Measurements from ENCODE around the gene DPYD. TPM values are rescaled to one million over a fixed set of nuclear protein-coding genes. Genes with fewer than 3 reads are reported as not detected.

The DPYD gene
- total RNA-seq, 2 experiments from 2014 or later, result 62.9 to 63.5 TPM

DNA sequence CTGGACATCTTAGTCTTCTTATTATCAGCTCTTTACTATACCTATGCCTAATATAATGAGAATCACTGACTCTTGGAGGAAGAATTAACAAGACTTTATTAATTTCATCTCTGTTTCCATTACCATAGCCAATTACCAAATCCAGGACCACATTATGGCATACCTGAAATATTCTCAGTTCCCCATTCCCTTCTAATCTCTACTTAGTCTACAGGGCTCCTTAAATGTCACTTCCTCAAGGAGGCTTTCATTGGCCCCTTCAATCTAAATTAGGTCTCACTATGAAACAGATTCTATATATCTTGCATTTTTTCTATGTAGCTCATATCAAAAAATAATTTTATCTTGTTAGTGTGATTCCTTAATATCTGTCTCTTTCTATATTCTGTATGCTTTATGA is 828.0 kb downstream of the DPYD start:
- no peak for DNase-seq
- peaks cover 12% of the 10 kb centered on the region for H3K36me3 Mint-ChIP-seq (ENCODE audit: low read depth)
- H3K9me3 Mint-ChIP-seq, result no peaks in the 10 kb centered on the region
- no peak overlapping the region for H3K4me3 Mint-ChIP-seq
- CTCF ChIA-PET, result interaction anchor here (0.8 kb wide), 1 partner anchor 12 kb away, joined by 3 read pairs; no protein-coding TSS in a partner anchor
- no peaks in the 10 kb centered on the region for H3K4me1 Mint-ChIP-seq
- POLR2A ChIA-PET, result no interaction called here
- no peaks in the 10 kb centered on the region for H3K27me3 Mint-ChIP-seq
- H3K27ac Mint-ChIP-seq, result no peak overlapping the region

DNA sequence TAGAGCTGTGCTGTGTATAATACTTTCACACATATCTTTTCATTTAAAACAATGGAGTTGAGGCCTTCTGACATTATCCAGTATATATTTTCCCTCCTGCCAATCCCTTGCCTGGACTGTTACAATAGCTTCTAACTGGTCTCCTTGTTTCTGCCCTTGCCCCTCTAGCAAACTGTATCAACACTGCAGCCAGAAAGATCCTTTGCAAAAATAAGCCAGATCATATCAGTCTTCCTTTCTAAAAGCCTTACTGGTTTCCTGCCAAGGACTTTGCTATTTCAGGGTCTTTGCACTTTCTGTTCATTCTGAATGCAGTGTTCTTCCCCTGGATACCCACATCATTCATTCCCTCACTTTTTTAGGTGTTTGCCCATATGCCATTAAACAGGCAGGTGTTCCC is 829.2 kb downstream of the DPYD start:
- Mint-ChIP-seq H3K9me3 (no peaks in the 10 kb centered on the region), H3K4me3 (no peak overlapping the region), H3K27ac (no peak overlapping the region), H3K36me3 (ENCODE audit: low read depth) (peaks cover 2% of the 10 kb centered on the region), H3K4me1 (no peaks in the 10 kb centered on the region), H3K27me3 (no peaks in the 10 kb centered on the region)
- DNase-seq, result no peak
- CTCF ChIA-PET, result no interaction called here
- POLR2A ChIA-PET, result no interaction called here

DNA sequence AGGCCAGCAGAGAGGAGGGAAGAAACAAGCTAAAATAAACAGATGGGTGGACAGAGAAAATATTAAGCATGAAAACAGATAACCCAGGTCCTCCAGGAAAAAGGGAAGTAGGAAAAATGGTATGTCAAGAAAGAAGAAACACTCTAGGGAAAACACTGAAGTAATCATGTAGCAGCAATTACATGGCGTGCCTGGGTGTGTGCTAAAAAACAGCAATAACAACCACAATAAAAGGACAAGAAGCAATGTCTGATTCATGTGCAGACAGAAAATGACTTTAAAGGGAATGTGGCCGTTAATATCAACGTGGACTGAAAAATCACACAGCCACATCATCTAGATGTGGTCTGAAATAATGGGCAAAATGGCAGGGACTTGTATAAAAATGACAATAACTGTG is 829.6 kb downstream of the DPYD start:
- ChIA-PET CTCF (no interaction called here), POLR2A (no interaction called here)
- H3K36me3 Mint-ChIP-seq (ENCODE audit: low read depth), result no peaks in the 10 kb centered on the region

DNA sequence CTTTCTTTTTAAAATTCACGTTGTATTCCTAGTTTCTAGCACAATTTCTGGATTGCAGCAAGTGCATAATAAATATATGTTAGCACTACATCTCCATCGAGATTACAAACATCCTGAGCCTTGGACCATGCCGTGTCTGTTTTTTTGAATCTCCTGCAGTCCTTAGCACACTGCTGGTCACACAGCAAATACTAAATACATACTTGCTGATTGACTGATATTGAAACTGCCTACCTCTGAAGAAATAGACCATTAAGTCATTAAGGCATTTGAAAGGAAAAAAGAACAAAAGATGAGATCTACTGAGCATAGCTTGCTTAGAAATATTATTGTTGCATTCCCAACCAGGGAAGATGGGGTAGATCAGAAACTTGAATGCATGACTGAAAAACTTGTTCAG is 830.1 kb downstream of the DPYD start:
- H3K36me3 Mint-ChIP-seq (ENCODE audit: low read depth), result no peaks in the 10 kb centered on the region
- POLR2A ChIA-PET, result no interaction called here
- CTCF ChIA-PET, result interaction anchor here (0.6 kb wide), 1 partner anchor 10 kb away, joined by 3 read pairs; no protein-coding TSS in a partner anchor
- H3K4me1 Mint-ChIP-seq, result no peaks in the 10 kb centered on the region
- DNase-seq, result no peak
- no peak overlapping the region for H3K4me3 Mint-ChIP-seq
- no peak overlapping the region for H3K27ac Mint-ChIP-seq
- no peaks in the 10 kb centered on the region for H3K27me3 Mint-ChIP-seq
- no peaks in the 10 kb centered on the region for H3K9me3 Mint-ChIP-seq

More for the DNA sequence above, 829.6 kb downstream of the DPYD start:
- Mint-ChIP-seq H3K27me3 (no peaks in the 10 kb centered on the region), H3K9me3 (no peaks in the 10 kb centered on the region), H3K4me1 (no peaks in the 10 kb centered on the region), H3K27ac (no peak overlapping the region), H3K4me3 (no peak overlapping the region)
- DNase-seq, result no peak

DNA sequence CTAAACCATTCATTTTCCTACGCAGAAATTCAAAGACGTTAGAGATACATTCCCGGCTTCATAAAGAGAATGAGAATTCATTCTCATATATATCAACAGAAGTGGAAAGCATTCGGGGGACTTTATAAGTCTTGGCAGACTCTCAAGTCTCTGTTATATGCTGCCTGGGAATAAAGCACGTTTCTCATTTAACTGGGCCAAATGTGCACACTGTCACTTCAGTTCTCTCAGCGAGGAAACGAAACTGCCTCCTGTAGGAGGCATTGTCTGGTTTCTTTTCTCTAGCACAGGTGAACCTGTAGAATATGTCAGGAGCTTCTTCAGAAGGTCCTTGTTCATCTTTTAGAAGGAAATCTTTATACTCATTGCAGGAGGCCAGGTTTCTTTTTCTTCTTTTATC is 831.7 kb downstream of the DPYD start:
- Mint-ChIP-seq H3K4me3 (no peak overlapping the region), H3K27ac (no peak overlapping the region), H3K4me1 (no peaks in the 10 kb centered on the region), H3K9me3 (no peaks in the 10 kb centered on the region), H3K36me3 (ENCODE audit: low read depth) (no peaks in the 10 kb centered on the region), H3K27me3 (no peaks in the 10 kb centered on the region)
- no peak for DNase-seq
- ChIA-PET CTCF (no interaction called here), POLR2A (no interaction called here)

DNA sequence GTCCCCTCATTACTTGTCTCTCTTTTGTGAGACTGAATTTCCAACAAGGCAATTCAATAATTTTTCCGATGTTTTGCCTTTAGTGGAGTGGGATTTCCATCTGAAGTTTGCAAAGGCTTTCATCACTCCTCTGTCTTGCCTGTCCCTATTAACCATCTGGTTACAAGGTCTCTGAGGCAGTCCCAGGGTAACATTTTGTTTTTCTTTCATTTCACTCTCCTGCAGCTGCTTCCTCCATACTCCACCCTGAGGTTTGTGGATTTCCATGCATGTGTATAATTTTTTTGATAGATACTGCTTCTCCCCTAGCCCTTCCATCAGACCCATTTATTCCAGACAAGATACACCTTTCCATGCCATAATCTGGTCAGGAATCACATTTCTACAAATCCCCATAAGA is 832.4 kb downstream of the DPYD start:
- Mint-ChIP-seq H3K9me3 (no peaks in the 10 kb centered on the region), H3K36me3 (ENCODE audit: low read depth) (no peaks in the 10 kb centered on the region), H3K27ac (no peak overlapping the region), H3K4me3 (no peak overlapping the region), H3K27me3 (no peaks in the 10 kb centered on the region), H3K4me1 (no peaks in the 10 kb centered on the region)
- CTCF ChIA-PET, result interaction anchor here (1.6 kb wide), 1 partner anchor 23 kb away, joined by 3 read pairs; no protein-coding TSS in a partner anchor
- POLR2A ChIA-PET, result no interaction called here
- DNase-seq, result no peak

DNA sequence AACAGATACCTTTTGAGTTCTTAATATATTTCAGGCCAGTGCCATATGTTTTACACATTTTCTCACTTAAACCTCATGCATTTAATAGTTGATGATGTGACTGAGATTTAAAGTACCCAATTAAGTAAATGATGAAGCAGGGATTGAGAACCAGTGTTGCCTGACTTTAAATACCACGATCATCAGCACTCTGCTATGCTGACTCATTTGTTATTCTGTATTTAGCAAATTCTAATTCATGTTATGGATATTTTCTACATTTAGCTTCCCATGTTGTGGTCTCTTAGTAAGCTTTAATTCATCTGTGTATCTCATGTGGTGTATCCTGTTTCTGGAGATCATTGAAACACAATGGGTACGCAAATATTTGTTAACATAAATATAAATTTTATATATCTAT is 836.3 kb downstream of the DPYD start:
- no peaks in the 10 kb centered on the region for H3K36me3 Mint-ChIP-seq (ENCODE audit: low read depth)
- H3K9me3 Mint-ChIP-seq, result no peaks in the 10 kb centered on the region
- no peak for DNase-seq
- ChIA-PET CTCF (no interaction called here), POLR2A (no interaction called here)
- H3K4me1 Mint-ChIP-seq, result no peaks in the 10 kb centered on the region
- H3K27me3 Mint-ChIP-seq, result no peaks in the 10 kb centered on the region
- no peak overlapping the region for H3K4me3 Mint-ChIP-seq
- H3K27ac Mint-ChIP-seq, result no peak overlapping the region

DNA sequence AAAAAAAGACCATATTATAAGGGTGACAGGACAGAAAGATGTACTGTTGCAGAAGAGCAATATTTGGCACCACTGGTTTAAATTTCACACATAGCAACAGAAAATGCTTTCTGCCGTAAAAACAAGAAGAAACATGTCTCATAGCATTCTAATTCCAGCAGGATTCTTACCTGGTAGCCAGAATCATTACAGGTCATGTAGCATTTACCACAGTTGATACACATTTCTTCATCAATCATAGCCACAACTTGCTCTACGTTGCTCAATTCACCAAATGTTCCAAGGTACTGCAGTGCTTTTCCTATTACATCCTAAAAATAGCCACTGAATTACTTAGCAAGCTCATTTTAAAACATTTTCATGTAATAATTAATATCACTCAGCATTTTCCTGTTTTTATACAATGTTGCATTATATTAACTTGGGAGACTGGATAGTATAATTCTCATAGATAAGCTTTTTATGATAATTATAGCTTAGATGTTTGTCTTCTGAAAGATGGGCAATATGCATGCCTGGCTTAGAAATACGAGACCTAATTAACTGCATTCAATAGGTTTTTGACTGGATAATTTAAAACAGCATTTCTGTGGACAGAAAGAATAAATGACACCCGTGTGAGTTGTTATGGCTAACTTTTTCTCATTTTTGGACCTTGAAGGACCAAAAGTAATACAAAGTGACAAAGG is 838.5 kb downstream of the DPYD start:
- no peak for DNase-seq
- no peaks in the 10 kb centered on the region for H3K27me3 Mint-ChIP-seq
- H3K9me3 Mint-ChIP-seq, result no peaks in the 10 kb centered on the region
- no peak overlapping the region for H3K4me3 Mint-ChIP-seq
- no peaks in the 10 kb centered on the region for H3K36me3 Mint-ChIP-seq (ENCODE audit: low read depth)
- ChIA-PET POLR2A (no interaction called here), CTCF (no interaction called here)
- no peak overlapping the region for H3K27ac Mint-ChIP-seq
- no peaks in the 10 kb centered on the region for H3K4me1 Mint-ChIP-seq

DNA sequence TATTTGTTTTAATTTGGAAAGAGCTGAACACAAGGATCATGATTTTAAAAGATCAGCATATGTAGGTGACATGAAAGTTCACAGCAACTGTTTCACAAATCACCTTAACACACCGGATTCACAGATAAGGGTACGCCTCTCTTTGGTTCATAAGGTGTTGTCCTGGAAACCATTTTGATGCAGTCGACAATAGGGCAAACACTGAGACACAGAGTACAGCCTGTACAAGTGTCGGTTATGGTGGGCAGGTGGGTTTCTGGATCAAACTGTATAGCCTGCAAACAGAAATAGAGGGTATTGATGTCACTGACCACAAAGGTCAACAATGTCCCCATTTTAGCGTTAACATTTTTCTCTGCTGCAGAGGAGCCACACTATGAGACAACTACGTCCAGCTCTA is 842.0 kb downstream of the DPYD start:
- POLR2A ChIA-PET, result no interaction called here

DNA sequence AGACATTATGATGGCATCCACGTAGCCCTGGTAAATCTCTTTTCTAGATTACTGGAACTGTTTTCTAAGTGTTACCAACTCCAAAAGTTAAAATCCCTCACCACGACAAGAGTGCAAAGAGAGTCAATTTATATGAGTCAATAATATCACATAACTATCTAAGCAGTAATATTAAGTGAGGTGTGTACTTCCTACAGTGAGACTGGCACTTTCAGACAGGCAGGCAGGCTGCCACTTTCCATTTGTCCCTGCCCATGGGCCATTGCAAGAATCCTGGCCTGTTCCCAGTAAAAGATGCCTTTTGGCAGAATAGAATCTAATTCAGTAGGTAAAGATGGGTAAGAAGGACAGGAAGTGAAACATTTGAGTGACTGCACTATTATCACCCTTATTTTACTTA is 843.6 kb downstream of the DPYD start:
- Mint-ChIP-seq H3K4me3 (no peak overlapping the region), H3K4me1 (no peaks in the 10 kb centered on the region), H3K36me3 (ENCODE audit: low read depth) (no peaks in the 10 kb centered on the region), H3K27me3 (no peaks in the 10 kb centered on the region), H3K27ac (no peak overlapping the region), H3K9me3 (no peaks in the 10 kb centered on the region)
- CTCF ChIA-PET, result no interaction called here
- no peak for DNase-seq
- POLR2A ChIA-PET, result no interaction called here

More for the DNA sequence above, 842.0 kb downstream of the DPYD start:
- no peak for DNase-seq
- Mint-ChIP-seq H3K4me3 (no peak overlapping the region), H3K36me3 (ENCODE audit: low read depth) (no peaks in the 10 kb centered on the region), H3K27me3 (no peaks in the 10 kb centered on the region), H3K4me1 (no peaks in the 10 kb centered on the region), H3K9me3 (no peaks in the 10 kb centered on the region), H3K27ac (no peak overlapping the region)
- CTCF ChIA-PET, result no interaction called here

DNA sequence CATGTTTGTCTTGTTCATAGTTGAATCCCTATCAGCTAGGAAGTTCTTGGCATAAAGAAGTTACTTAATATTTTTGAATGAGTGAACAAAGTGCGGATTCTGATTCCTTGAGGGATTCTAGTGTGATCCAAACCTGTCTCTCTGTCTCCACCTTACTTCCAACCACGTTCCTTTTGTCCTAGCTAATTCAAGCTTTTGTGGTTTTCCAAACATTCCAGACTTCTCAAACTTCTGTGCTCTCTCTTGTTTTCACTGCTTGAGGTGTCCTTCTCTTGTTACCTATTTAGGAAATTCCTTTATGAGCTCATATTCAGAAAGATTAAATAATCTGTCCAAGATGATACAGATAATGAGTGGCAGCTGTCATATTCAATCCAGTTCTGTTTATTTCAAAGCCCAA is 846.1 kb downstream of the DPYD start:
- no peak for DNase-seq
- ChIA-PET POLR2A (no interaction called here), CTCF (no interaction called here)
- Mint-ChIP-seq H3K9me3 (no peaks in the 10 kb centered on the region), H3K27me3 (no peaks in the 10 kb centered on the region), H3K36me3 (ENCODE audit: low read depth) (no peaks in the 10 kb centered on the region), H3K4me1 (no peaks in the 10 kb centered on the region), H3K27ac (no peak overlapping the region), H3K4me3 (no peak overlapping the region)

DNA sequence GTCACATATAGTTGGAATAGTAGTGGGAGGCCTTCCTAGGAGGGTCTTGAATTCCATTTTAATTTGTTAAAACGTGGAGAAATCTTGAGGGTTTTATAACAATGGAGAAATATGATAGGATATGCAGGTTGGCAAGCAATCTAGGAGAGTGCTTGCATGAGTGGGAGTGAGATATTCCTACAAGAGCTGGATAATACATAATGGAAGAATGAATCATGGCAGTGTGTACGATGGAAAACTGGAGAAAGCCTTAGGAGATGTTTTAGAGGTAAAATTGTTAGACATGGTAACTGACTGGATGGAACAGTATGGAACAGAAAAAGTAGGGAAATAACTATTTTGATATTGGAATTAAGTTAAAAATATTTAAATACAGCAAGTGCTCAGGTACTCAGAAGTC is 846.9 kb downstream of the DPYD start:
- Mint-ChIP-seq H3K9me3 (no peaks in the 10 kb centered on the region), H3K27me3 (no peaks in the 10 kb centered on the region), H3K4me1 (no peaks in the 10 kb centered on the region), H3K27ac (no peak overlapping the region), H3K36me3 (ENCODE audit: low read depth) (no peaks in the 10 kb centered on the region), H3K4me3 (no peak overlapping the region)
- CTCF ChIA-PET, result no interaction called here
- DNase-seq, result no peak
- POLR2A ChIA-PET, result no interaction called here

DNA sequence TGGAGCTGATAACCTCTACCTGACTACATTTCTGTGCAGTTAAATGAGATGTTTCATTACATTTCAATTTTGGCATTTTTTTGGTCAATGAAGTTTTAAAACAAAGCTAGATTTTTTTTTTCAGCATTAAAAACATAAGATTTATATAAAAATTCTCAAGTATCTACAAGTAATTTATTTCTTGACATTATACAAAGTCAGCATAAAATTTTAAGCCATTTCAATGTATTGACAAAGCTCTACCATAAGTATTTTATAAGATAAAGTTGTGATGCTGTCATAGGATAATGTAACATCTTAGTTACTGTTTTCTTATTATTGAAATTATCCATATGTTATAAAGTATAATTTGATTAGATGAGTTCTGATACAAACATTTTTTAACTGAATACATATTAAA is 847.7 kb downstream of the DPYD start:
- no peaks in the 10 kb centered on the region for H3K9me3 Mint-ChIP-seq
- no peaks in the 10 kb centered on the region for H3K4me1 Mint-ChIP-seq
- no peak overlapping the region for H3K27ac Mint-ChIP-seq
- ChIA-PET POLR2A (no interaction called here), CTCF (no interaction called here)
- no peak for DNase-seq
- H3K4me3 Mint-ChIP-seq, result no peak overlapping the region
- no peaks in the 10 kb centered on the region for H3K27me3 Mint-ChIP-seq
- no peaks in the 10 kb centered on the region for H3K36me3 Mint-ChIP-seq (ENCODE audit: low read depth)

DNA sequence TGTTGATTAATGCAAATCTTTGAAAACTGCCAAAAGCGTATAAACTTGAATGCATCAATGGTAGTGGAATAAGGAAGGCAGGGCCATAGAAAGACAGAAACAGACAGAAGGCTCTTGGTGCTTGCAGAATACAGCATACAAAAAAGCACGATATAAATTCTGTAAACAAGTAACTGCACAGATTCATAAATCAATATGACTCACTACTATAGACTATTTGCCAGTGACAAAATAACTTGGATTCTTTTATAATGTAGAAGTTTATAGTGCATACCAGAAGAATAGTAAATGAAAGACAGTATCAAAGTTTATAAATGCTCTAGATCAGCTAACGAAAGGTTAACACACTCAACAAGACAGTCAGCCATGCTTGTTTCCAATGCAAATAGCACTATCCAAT is 849.7 kb downstream of the DPYD start:
- Mint-ChIP-seq H3K9me3 (no peaks in the 10 kb centered on the region), H3K36me3 (ENCODE audit: low read depth) (no peaks in the 10 kb centered on the region), H3K27me3 (no peaks in the 10 kb centered on the region), H3K4me1 (no peaks in the 10 kb centered on the region), H3K4me3 (no peak overlapping the region), H3K27ac (no peak overlapping the region)
- ChIA-PET CTCF (no interaction called here), POLR2A (no interaction called here)
- DNase-seq, result no peak

All from activated CD4-positive, alpha-beta T cell treated with anti-CD3 and anti-CD28 coated beads, Interleukin-2, amount 10 ng/mL, durations not matched to agents 7 days and 5 days (primary cell).